ENCODE measurements around the gene UNK. TPM values are rescaled to one million over a fixed set of nuclear protein-coding genes. Genes with fewer than 3 reads are reported as not detected.

The UNK gene
- total RNA-seq, 4 donors from 2014 or later, result 18.0 to 23.7 (median 20.0) TPM

DNA sequence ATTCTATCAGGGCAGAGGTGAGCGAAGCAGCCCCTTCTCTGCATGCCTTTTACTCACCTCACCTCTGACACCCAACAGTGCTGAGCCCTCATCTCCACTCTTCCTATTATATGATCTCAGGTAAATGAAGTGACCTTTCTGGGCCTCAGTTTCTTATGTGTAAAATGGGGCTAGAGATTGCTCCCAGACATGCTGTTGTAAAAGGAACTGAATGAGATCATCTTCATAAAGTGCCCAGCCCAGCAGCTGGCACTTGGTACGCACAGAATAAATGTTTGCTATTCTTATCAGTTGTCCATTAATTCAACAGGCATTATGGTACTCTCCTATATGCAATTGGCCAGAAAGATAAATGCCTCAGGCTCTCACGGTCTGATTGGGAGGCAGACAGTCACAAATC is 15.1 kb upstream of the UNK start:
- TF ChIP-seq, protein P1, sequence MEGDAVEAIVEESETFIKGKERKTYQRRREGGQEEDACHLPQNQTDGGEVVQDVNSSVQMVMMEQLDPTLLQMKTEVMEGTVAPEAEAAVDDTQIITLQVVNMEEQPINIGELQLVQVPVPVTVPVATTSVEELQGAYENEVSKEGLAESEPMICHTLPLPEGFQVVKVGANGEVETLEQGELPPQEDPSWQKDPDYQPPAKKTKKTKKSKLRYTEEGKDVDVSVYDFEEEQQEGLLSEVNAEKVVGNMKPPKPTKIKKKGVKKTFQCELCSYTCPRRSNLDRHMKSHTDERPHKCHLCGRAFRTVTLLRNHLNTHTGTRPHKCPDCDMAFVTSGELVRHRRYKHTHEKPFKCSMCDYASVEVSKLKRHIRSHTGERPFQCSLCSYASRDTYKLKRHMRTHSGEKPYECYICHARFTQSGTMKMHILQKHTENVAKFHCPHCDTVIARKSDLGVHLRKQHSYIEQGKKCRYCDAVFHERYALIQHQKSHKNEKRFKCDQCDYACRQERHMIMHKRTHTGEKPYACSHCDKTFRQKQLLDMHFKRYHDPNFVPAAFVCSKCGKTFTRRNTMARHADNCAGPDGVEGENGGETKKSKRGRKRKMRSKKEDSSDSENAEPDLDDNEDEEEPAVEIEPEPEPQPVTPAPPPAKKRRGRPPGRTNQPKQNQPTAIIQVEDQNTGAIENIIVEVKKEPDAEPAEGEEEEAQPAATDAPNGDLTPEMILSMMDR (IDR thresholded peaks at IDR 0.05), result no peak
- TF ChIP-seq POLR2A (IDR thresholded peaks at IDR 0.05; ENCODE audit: low read depth), result no peak
- no peak for TF ChIP-seq EP300 (IDR thresholded peaks at IDR 0.05)
- no peak for TF ChIP-seq POLR2AphosphoS5 (IDR thresholded peaks at IDR 0.05)
- H3K4me3 ChIP-seq, result no peak overlapping the region
- peaks cover under 1 to 14% (median 10%) of the 10 kb centered on the region in 4 donors for H3K4me1 ChIP-seq
- no peak overlapping the region for H3K27ac ChIP-seq (replicated peaks in 1 of 4)
- no peak for DNase-seq (ENCODE audit: extremely low spot score)
- 92% methylated on average over 3 of the region's 3 CpGs for WGBS
- no peaks in the 10 kb centered on the region for H3K9me3 ChIP-seq
- intact Hi-C loops (cut with DNase I), result loop anchor here (10.0 kb wide), 1 partner anchor 55 kb away; no protein-coding TSS in a partner anchor
- no peaks in the 10 kb centered on the region for H3K27me3 ChIP-seq
- H3K36me3 ChIP-seq, result peaks cover under 1 to 7% (median 5%) of the 10 kb centered on the region in 4 donors

DNA sequence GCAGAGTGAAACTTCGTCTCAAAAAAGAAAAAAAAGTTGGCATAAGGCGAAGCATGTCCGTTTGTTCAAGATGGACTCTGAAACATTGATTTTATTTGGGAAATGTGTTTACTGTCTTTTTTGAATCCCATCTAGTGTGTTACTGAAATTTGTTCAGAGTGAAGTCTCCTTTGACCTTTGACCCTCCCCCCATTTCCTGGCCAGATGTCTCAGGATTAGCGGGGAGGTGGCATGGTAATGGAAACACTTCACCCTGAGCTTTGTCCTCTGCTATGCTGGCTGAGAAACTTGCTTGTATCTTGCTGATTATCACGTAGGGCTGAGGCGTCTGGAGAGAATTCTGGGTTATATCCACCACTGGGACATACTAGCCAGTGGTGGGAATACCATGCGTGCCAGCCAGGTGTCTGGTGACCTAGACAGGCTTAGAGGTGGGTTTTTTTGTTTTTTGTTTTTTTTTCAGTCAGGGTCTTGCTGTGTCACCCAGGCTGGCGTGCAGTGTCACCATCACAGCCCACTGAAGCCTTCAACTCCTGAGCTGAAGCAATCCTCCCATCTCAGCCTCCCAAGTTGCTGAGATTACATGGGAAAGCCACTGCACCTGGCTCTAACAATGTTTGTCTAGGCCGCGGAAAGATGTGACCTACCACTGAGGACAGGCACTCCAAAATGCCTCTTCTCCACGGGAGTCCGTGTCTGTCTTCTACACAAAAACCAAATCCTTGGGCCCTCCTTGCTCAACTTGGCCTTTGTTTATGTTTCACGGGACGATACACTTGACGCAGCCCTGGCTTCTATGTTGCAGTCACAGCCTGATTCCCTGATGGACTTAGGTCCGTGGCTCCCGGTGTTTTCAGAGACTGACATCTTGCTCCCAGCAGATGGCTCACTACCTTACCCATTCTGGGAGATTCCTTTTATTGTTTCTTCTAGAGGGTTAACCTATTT is 13.0 kb upstream of the UNK start:
- Histone ChIP-seq H3K27me3 (no peaks in the 10 kb centered on the region), H3K4me1 (peaks cover 15 to 23% (median 17%) of the 10 kb centered on the region in 4 donors), H3K9me3 (no peaks in the 10 kb centered on the region), H3K4me3 (no peak overlapping the region), H3K27ac (replicated peaks in 1 of 4) (no peak overlapping the region), H3K36me3 (peaks cover 5 to 28% (median 25%) of the 10 kb centered on the region in 4 donors)
- WGBS, result 75% methylated on average over 17 of the region's 17 CpGs
- no peak for DNase-seq (ENCODE audit: extremely low spot score)
- intact Hi-C loops (cut with DNase I), result no loop called here
- TF ChIP-seq, protein P1 (IDR thresholded peaks at IDR 0.05), result no peak
- TF ChIP-seq EP300 (IDR thresholded peaks at IDR 0.05), result no peak
- TF ChIP-seq POLR2AphosphoS5 (IDR thresholded peaks at IDR 0.05), result peak in 1 of 2 donors; percentile 48

DNA sequence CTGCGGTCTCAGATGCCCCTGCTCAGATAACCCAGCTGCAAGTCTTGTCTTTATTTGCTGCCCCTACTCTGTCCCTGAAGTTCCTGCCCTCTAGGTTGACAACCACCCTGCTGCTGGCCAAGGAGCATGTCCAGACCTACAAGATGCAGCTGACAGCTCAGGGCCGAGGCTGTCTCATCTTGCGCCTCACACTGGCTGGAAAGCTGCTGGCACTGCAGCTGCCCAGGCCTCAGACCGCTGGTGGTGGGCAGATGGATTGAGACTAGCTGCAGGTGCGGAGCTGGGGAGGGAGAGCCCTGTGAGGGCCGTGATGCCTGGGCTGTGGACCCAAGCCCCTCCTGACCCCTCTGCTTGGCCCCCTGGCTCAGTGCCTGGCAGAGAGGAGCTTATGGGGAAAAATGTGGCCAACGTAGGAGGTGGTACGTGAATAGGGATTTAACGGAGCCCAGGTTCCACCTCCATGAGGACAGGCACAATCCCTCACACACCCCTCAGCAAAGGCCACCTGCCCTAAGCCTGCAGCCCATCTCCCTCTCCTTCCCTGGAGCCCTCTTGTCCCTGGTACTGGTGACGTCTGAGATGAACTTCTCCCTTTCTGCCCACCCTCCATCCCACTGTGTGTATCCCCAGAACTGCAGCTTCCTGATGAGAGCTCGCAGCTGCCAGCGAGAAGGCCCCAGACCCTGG is 11.3 kb upstream of the UNK start:
- 76% methylated on average over 8 of the region's 12 CpGs for WGBS
- H3K9me3 ChIP-seq, result no peaks in the 10 kb centered on the region
- H3K27ac ChIP-seq (replicated peaks in 1 of 4), result peak overlapping the region in 1 of 4 donors; percentile 14
- intact Hi-C loops (cut with DNase I), result no loop called here
- peaks cover 7 to 44% (median 37%) of the 10 kb centered on the region in 4 donors for H3K36me3 ChIP-seq
- no peak for DNase-seq (ENCODE audit: extremely low spot score)
- peaks cover 26 to 37% (median 32%) of the 10 kb centered on the region in 4 donors for H3K4me1 ChIP-seq
- no peak overlapping the region for H3K4me3 ChIP-seq
- H3K27me3 ChIP-seq, result no peaks in the 10 kb centered on the region
- TF ChIP-seq POLR2AphosphoS5 (IDR thresholded peaks at IDR 0.05), result peak in 1 of 2 donors; percentile 36
- no peak for TF ChIP-seq POLR2A (IDR thresholded peaks at IDR 0.05; ENCODE audit: low read depth)

DNA sequence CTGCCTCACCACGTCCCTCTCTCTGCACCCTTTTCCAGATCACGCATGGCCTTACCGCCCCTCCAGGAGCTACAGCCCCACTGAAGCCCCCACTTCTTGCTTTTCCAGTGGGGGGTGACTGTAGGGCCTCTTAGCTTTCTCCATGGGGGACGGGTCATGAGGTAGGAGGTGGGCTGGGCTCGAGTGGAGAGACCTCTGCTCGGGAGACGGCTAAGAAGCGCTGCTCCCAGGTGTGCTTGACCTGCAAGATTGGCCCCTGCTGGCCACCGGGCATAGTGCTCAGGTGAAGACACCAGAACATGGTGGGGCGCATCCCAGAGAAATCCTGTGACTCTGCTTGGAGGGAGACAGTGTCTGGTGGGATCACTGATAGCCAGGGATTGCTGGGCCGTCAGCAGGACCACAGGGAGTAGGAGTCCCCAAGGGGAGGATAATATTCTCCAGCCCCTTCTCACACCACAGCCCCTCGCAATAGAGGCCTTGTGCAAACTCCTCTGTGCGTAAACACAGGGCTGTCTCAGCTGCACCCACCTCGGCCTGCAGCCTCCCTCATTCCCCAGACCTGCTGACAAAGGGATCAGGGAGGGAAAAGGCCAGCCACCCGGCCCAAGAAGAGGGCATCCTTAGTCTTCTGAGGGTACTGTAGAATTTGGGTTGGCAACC is 10.7 kb upstream of the UNK start:
- H3K4me1 ChIP-seq, result peaks cover 26 to 37% (median 33%) of the 10 kb centered on the region in 4 donors
- no peak for TF ChIP-seq EP300 (IDR thresholded peaks at IDR 0.05)
- no peak for TF ChIP-seq POLR2AphosphoS5 (IDR thresholded peaks at IDR 0.05)
- 77% methylated on average over 14 of the region's 15 CpGs for WGBS
- H3K9me3 ChIP-seq, result no peaks in the 10 kb centered on the region
- DNase-seq (ENCODE audit: extremely low spot score), result no peak
- H3K36me3 ChIP-seq, result peaks cover 14 to 51% (median 44%) of the 10 kb centered on the region in 4 donors
- H3K27me3 ChIP-seq, result no peaks in the 10 kb centered on the region
- intact Hi-C loops (cut with DNase I), result no loop called here
- peak overlapping the region in 3 of 4 donors; percentile 44 to 100 (median 99) for H3K27ac ChIP-seq (replicated peaks in 1 of 4)
- no peak overlapping the region for H3K4me3 ChIP-seq

DNA sequence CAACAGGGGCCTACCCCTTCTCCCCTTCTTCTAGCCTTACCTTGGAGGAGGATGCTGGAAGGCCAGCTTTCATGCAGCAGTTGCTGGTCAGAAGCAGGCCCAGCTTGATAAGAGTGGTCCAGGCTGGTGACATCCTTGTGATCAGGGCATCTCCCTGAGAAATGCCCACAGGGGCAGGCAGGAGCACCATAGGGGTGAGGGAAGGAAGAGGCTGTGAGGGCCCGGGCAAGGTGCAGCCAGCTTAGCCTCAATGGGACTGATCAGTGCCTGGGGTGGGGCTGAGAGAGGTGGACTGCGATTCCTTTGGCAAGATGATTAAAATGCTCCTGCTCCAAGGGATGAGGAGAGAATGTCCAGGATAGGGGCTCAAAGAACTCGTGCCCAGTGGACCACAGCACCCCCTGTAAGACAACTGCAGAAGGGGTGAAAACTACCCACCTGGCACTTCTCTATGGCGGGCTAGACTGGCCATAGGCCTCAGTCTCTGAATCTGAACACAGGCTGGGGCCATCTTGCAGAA is 10.1 kb upstream of the UNK start:
- H3K4me1 ChIP-seq, result peaks cover 26 to 37% (median 33%) of the 10 kb centered on the region in 4 donors
- intact Hi-C loops (cut with DNase I), result no loop called here
- TF ChIP-seq, protein P1 (IDR thresholded peaks at IDR 0.05), result no peak
- no peak for TF ChIP-seq POLR2A (IDR thresholded peaks at IDR 0.05; ENCODE audit: low read depth)
- peak in 1 of 2 donors; percentile 81 for TF ChIP-seq POLR2AphosphoS5 (IDR thresholded peaks at IDR 0.05)
- no peak for TF ChIP-seq EP300 (IDR thresholded peaks at IDR 0.05)
- H3K27me3 ChIP-seq, result no peaks in the 10 kb centered on the region
- H3K4me3 ChIP-seq, result no peak overlapping the region
- 98% methylated on average over 4 of the region's 4 CpGs for WGBS
- peaks cover 15 to 54% (median 46%) of the 10 kb centered on the region in 4 donors for H3K36me3 ChIP-seq
- no peaks in the 10 kb centered on the region for H3K9me3 ChIP-seq
- DNase-seq (ENCODE audit: extremely low spot score), result no peak
- peak overlapping the region; percentile 44 to 100 (median 72) for H3K27ac ChIP-seq (replicated peaks in 1 of 4)

Measured in esophagus muscularis mucosa (tissue), 4 donors.